ENCODE measurements around the gene ARNT2. TPM values are rescaled to one million over a fixed set of nuclear protein-coding genes. Genes with fewer than 3 reads are reported as not detected.

ARNT2 gene
- polyA plus RNA-seq, 2 of the 4 experiments (the other 2 are of a cell fraction) = 8.9 to 17.0 TPM

DNA sequence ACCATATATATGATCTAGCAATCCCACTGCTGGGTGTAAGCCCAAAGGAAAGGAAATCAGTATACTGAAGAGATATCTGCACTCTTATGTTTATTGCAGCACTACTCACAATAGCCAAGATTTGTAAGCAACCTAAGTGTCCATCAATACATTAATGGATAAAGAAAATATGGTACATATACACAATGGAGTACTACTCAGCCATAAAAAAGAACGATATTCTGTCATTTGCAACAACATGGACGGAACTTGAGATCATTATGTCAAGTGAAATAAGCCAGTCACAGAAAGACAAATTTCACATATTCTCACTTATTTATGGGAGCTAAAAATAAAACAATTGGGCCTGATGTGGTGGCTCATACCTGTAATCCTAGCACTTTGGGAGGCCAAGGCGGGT lies 21.9 kb upstream of the ARNT2 start:
- FAIRE-seq = no peak
- no peak overlapping the region for H3K4me3 ChIP-seq
- no peak for TF ChIP-seq BHLHE40 (IDR thresholded peaks at IDR 0.05; ENCODE audit: low read depth, low read length)
- TF ChIP-seq, protein P1, sequence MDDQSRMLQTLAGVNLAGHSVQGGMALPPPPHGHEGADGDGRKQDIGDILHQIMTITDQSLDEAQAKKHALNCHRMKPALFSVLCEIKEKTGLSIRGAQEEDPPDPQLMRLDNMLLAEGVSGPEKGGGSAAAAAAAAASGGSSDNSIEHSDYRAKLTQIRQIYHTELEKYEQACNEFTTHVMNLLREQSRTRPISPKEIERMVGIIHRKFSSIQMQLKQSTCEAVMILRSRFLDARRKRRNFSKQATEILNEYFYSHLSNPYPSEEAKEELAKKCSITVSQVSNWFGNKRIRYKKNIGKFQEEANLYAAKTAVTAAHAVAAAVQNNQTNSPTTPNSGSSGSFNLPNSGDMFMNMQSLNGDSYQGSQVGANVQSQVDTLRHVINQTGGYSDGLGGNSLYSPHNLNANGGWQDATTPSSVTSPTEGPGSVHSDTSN (IDR thresholded peaks at IDR 0.05) = no peak
- TF ChIP-seq E2F6 (IDR thresholded peaks at IDR 0.05; ENCODE audit: borderline replicate concordance, low read depth) = no peak
- CTCF ChIA-PET = interaction anchor here (0.7 to 1.1 kb wide), 2 partner anchors 16 to 588 kb away, joined by 3 read pairs; no protein-coding TSS in a partner anchor
- no peak for DNase-seq (ENCODE audit: low read depth in 1 of 2, low spot score in 1 of 2)
- no peak for ATAC-seq
- POLR2A ChIA-PET = no interaction called here
- H3K4me1 ChIP-seq = no peaks in the 10 kb centered on the region
- H3K9me3 ChIP-seq = no peaks in the 10 kb centered on the region
- no peak overlapping the region for H3K4me2 ChIP-seq
- WGBS (ENCODE audit: missing lambda C conversion rate) = 81% methylated on average over 3 of the region's 3 CpGs
- H3K27ac ChIP-seq = no peak overlapping the region

GRCh38 chr15:80384432-80384831 lies 19.8 kb upstream of the ARNT2 start:
- H3K27ac ChIP-seq = no peak overlapping the region
- CTCF ChIA-PET = interaction anchor here (1.1 kb wide), 1 partner anchor 17 kb away, joined by 4 read pairs; no protein-coding TSS in a partner anchor
- no peak overlapping the region for H3K4me2 ChIP-seq
- 62% methylated on average over 3 of the region's 3 CpGs for WGBS (ENCODE audit: missing lambda C conversion rate)
- TF ChIP-seq FOSL2 (IDR thresholded peaks at IDR 0.05) (no peak), FOSL2 (CRISPR knock-in tag; IDR thresholded peaks at IDR 0.05) (no peak), TFCP2L1 (CRISPR knock-in tag; IDR thresholded peaks at IDR 0.05) (no peak), HOXB5 (CRISPR knock-in tag; IDR thresholded peaks at IDR 0.05) (no peak), HDAC2 (IDR thresholded peaks at IDR 0.05) (no peak), POLR2AphosphoS2 (conservative IDR thresholded peaks at IDR 0.05; ENCODE audit: low read length) (no peak), JUNB (IDR thresholded peaks at IDR 0.05) (no peak), CBX2 (IDR thresholded peaks at IDR 0.05; ENCODE audit: borderline replicate concordance, low read depth) (no peak), FOXS1 (CRISPR knock-in tag; IDR thresholded peaks at IDR 0.05) (no peak), ZSCAN20 (CRISPR knock-in tag; IDR thresholded peaks at IDR 0.05) (no peak), PHF8 (IDR thresholded peaks at IDR 0.05; ENCODE audit: borderline replicate concordance, low read depth) (no peak), EP300 (IDR thresholded peaks at IDR 0.05) (no peak), RCOR1 (IDR thresholded peaks at IDR 0.05; ENCODE audit: low read depth, low read length) (no peak), FOSB (CRISPR knock-in tag; IDR thresholded peaks at IDR 0.05) (no peak), HEYL (CRISPR knock-in tag; IDR thresholded peaks at IDR 0.05) (no peak), MAFK (IDR thresholded peaks at IDR 0.05; ENCODE audit: partially characterized antibody) (no peak), NR3C1 (IDR thresholded peaks at IDR 0.05) (no peak), CTCF (IDR thresholded peaks at IDR 0.05) (no peak), HOXA7 (CRISPR knock-in tag; IDR thresholded peaks at IDR 0.05) (no peak)
- TF ChIP-seq, protein P2, sequence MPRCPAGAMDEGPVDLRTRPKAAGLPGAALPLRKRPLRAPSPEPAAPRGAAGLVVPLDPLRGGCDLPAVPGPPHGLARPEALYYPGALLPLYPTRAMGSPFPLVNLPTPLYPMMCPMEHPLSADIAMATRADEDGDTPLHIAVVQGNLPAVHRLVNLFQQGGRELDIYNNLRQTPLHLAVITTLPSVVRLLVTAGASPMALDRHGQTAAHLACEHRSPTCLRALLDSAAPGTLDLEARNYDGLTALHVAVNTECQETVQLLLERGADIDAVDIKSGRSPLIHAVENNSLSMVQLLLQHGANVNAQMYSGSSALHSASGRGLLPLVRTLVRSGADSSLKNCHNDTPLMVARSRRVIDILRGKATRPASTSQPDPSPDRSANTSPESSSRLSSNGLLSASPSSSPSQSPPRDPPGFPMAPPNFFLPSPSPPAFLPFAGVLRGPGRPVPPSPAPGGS (IDR thresholded peaks at IDR 0.05) = no peak
- TF ChIP-seq, protein P3, sequence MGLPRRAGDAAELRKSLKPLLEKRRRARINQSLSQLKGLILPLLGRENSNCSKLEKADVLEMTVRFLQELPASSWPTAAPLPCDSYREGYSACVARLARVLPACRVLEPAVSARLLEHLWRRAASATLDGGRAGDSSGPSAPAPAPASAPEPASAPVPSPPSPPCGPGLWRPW (IDR thresholded peaks at IDR 0.05) = no peak
- no peaks in the 10 kb centered on the region for H3K9me3 ChIP-seq
- ATAC-seq (no peak), FAIRE-seq (no peak), DNase-seq (ENCODE audit: low read depth in 1 of 2, low spot score in 1 of 2) (no peak)
- no peak overlapping the region for H3K4me3 ChIP-seq
- no peaks in the 10 kb centered on the region for H3K4me1 ChIP-seq
- POLR2A ChIA-PET = interaction anchor here (0.6 kb wide), 1 partner anchor 202 kb away, joined by 13 read pairs; no protein-coding TSS in a partner anchor

All from A549 (cell line).